HG02798 (cell line): Measurements from ENCODE around the gene NOP58.
"Not testable (repeated sequence)": the region's sequence is repeated elsewhere in the genome, so short reads cannot be mapped to it uniquely, and the experiment has no call there.

Source experiments
- ATAC-seq: cut with Tn5 transposase; IDR thresholded peaks from one replicate; pipeline ENCODE4 v1.9.1; 2021; ENCODE audit warnings: mild to moderate bottlenecking; ENCODE audit not compliant: unreplicated experiment, poor library complexity

NOP58 gene

GRCh38 chr2:202299712-202300111 is 34.1 kb downstream of the NOP58 start:
- ATAC-seq = peak; percentile 83

- no peak for ATAC-seq
Measured at GRCh38 chr2:202306034-202306433, 40.5 kb downstream of the NOP58 start.

GRCh38 chr2:202307690-202308089 is 42.1 kb downstream of the NOP58 start:
- no peak for ATAC-seq

- ATAC-seq = no peak
Measured at GRCh38 chr2:202311823-202312388, 46.3 kb downstream of the NOP58 start.

- ATAC-seq = no peak
Measured at GRCh38 chr2:202314116-202314515, 48.6 kb downstream of the NOP58 start.

- no peak for ATAC-seq
Measured at GRCh38 chr2:202317080-202317857, 51.7 kb downstream of the NOP58 start.

GRCh38 chr2:202320362-202320761 is 54.8 kb downstream of the NOP58 start:
- not testable (repeated sequence) for ATAC-seq

- no peak for ATAC-seq
Measured at GRCh38 chr2:202322435-202322834, 56.9 kb downstream of the NOP58 start.

GRCh38 chr2:202327858-202328257 is 62.3 kb downstream of the NOP58 start:
- no peak for ATAC-seq

- ATAC-seq = no peak
Measured at GRCh38 chr2:202335791-202336467, 70.4 kb downstream of the NOP58 start.

GRCh38 chr2:202337151-202337550 is 71.6 kb downstream of the NOP58 start:
- no peak for ATAC-seq

- no peak for ATAC-seq
Measured at GRCh38 chr2:202337706-202338346, 72.3 kb downstream of the NOP58 start.

GRCh38 chr2:202339071-202339870 is 73.7 kb downstream of the NOP58 start:
- no peak for ATAC-seq

- ATAC-seq = no peak
Measured at GRCh38 chr2:202344178-202344577, 78.6 kb downstream of the NOP58 start.

- ATAC-seq = no peak
Measured at GRCh38 chr2:202346180-202346579, 80.6 kb downstream of the NOP58 start.
